HG02798 (cell line): Measurements from ENCODE around the gene LYPD6B.

Experiments
- ATAC-seq: cut with Tn5 transposase; IDR thresholded peaks from one replicate; pipeline ENCODE4 v1.9.1; 2021; ENCODE audit warnings: mild to moderate bottlenecking; ENCODE audit not compliant: unreplicated experiment, poor library complexity

The LYPD6B gene

GRCh38 chr2:149152469-149152953, 114.0 kb downstream of the LYPD6B start:
- no peak for ATAC-seq

- ATAC-seq, result no peak
Measured at GRCh38 chr2:149155196-149155969, 116.9 kb downstream of the LYPD6B start.

GRCh38 chr2:149155988-149156387, 117.5 kb downstream of the LYPD6B start:
- ATAC-seq, result no peak

- no peak for ATAC-seq
Measured at GRCh38 chr2:149156971-149157740, 118.7 kb downstream of the LYPD6B start.

- no peak for ATAC-seq
Measured at GRCh38 chr2:149158957-149159356, 120.5 kb downstream of the LYPD6B start.

GRCh38 chr2:149160195-149160594, 121.7 kb downstream of the LYPD6B start:
- no peak for ATAC-seq

GRCh38 chr2:149160701-149161217, 122.3 kb downstream of the LYPD6B start:
- peak; percentile 99 for ATAC-seq

GRCh38 chr2:149161481-149162225, 123.2 kb downstream of the LYPD6B start:
- no peak for ATAC-seq

GRCh38 chr2:149164296-149164695, 125.8 kb downstream of the LYPD6B start:
- no peak for ATAC-seq

GRCh38 chr2:149164827-149165226, 126.3 kb downstream of the LYPD6B start:
- ATAC-seq, result no peak

GRCh38 chr2:149167001-149167780, 128.7 kb downstream of the LYPD6B start:
- ATAC-seq, result peak; percentile 61

GRCh38 chr2:149167941-149168340, 129.4 kb downstream of the LYPD6B start:
- no peak for ATAC-seq

- ATAC-seq, result no peak
Measured at GRCh38 chr2:149169656-149170055, 131.2 kb downstream of the LYPD6B start.

- ATAC-seq, result no peak
Measured at GRCh38 chr2:149170156-149170555, 131.7 kb downstream of the LYPD6B start.

- no peak for ATAC-seq
Measured at GRCh38 chr2:149170911-149171310, 132.4 kb downstream of the LYPD6B start.

GRCh38 chr2:149173220-149173619, 134.7 kb downstream of the LYPD6B start:
- ATAC-seq, result no peak

- no peak for ATAC-seq
Measured at GRCh38 chr2:149175956-149176355, 137.5 kb downstream of the LYPD6B start.

- no peak for ATAC-seq
Measured at GRCh38 chr2:149178612-149179011, 140.1 kb downstream of the LYPD6B start.

- no peak for ATAC-seq
Measured at GRCh38 chr2:149180226-149180875, 141.9 kb downstream of the LYPD6B start.
